ENCODE data around the gene SP6.

- TF ChIP-seq CTCF (IDR thresholded peaks at IDR 0.05; ENCODE audit: insufficient read depth, low read length), result no peak
- TF ChIP-seq REST (IDR thresholded peaks at IDR 0.05; ENCODE audit: insufficient replicate concordance, low read depth), result no peak
- TF ChIP-seq POLR2AphosphoS5 (IDR thresholded peaks at IDR 0.05; ENCODE audit: low read depth), result no peak
- no peak for TF ChIP-seq GABPA (IDR thresholded peaks at IDR 0.05; ENCODE audit: low read depth)
- TF ChIP-seq SPI1 (IDR thresholded peaks at IDR 0.05; ENCODE audit: borderline replicate concordance, low read depth), result no peak
Observed at GRCh38 chr17:47808036-47808829, 42.7 kb downstream of the SP6 start.
